ENCODE measurements around the gene TMEM62.

DNA sequence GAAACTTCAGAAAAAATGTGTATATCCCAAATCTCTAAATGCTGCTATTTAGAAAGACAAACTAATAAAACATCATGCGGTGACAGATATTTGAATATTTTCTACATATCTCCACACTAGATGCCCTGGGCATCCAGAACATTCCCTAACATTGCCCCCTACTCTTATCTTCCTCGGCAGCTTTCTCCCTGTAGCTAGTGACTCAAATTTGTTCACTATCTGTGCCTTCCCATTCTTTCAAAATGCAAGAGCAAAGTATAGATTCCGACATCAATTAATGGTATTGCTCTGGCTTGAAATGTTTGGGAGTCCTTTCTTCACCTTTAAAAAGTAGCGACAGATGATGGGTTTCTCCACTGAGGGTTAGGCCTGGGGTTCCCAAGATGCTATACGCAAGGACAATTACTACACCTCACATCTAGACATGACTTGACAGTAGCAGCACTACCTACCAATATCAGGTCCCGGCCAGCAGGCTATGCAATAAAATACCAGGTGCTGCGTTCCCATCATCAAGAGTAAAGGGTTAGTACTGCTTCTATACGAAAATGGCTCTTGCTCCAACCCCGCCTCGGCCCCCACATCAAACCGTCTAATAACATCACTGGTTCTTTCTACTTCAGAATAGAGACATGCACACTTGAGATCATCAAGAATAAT, 28.2 kb upstream of the TMEM62 start:
- TF ChIP-seq CTCF (IDR thresholded peaks at IDR 0.05), result peak in 2 of 6 experiments; percentile 27 to 30
- TF ChIP-seq POLR2A (IDR thresholded peaks at IDR 0.05), result no peak
